ENCODE data around the gene BMPR1B.
"Not testable (repeated sequence)": the region's sequence is repeated elsewhere in the genome, so short reads cannot be mapped to it uniquely, and the experiment has no call there.

BMPR1B gene

DNA sequence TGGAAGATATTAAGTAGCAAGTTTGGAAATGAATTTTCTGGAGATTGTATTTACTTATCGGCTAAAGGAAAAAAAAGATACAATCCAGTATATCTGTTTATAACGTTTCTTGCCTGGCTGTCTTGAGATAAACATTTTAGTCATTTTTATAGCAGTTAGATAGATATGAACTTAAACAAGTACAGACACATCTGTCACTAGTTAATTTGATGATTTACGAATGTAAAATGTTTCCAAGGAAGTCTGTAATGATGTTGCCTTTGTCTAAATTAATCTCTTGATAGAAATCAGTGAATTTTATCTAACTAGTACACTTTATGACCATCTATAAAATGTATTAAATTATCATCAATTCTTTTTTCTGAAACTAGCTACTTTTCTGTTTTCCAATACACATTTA lies 5.7 kb downstream of the BMPR1B start:
- DNase-seq: no peak

DNA sequence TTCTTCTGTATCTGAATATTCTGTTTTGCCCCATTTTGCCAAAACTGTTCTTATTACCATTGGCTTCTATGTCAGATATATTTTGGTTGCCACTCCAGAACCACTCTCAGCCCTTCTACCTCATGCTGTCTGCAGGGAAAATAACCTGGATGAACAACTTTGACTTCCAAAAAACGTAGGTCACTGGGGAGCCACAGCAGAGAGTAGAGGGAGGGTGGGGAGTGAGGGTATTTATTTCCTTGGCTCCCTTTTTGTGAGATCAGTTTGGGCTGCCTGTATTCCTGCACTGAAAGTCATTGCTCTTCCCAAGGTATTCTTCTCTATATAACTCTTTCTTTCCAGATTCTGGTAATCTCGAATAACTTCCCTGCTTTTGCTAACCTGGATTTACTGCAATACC lies 6.3 kb downstream of the BMPR1B start:
- no peak for DNase-seq

DNA sequence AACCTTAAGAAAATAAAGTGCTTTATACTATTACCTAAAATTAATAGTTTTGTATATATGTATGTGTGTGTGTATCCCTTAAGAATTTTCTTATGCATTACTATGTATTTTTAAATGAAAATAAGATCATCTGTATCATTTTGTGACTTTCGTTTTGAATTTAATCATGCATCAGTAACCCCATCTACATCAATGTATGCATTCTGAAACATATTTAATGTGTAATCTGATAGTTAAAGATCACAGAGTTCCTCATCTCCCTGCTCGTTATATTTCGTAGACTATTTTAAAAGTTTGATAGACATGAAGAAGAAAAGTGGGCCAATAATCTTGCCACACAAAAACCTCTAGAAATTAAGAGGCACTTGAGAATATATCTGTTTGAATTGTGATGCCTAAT lies 7.4 kb downstream of the BMPR1B start:
- DNase-seq: no peak

DNA sequence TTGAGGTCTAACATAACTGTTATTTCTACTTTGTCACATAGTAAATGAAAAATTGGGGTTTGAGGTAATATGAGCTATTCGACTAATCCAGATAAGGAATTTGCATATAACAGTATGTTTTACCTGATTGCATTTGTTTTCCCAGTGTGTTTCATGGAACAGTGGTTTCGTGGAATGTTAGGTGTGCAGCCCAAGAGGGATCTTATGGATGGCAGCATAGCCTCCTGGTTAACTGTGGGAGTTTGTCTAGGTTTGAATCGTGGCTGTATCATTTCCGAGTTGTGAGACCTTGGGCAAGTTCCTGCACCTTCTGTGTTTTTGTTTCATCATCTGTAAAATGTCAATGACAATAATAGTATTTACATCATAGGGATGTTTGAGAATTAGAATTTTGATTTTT lies 7.9 kb downstream of the BMPR1B start:
- no peak for DNase-seq

DNA sequence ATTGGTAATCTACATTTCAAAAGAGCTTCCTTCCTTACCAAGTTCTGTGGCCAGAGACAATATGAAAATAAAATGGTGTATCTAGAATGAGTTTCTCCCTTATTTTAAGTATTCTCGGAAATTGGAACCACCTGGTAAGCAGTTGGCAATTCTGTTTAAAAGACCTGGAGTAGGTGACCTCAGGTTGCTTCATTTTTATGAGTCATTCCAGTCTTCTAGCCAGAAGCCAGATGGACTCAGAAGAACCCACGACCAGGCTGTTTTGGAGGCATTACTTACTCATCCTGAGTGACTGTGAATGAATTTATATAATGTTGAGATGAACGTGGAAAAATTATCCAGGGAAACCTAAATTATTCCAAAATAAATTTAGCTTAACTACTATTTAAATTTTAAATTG lies 9.1 kb downstream of the BMPR1B start:
- DNase-seq: no peak

- no peak for DNase-seq
Measured at GRCh38 chr4:94767446-94767845, 9.7 kb downstream of the BMPR1B start.

- DNase-seq: no peak
Measured at GRCh38 chr4:94782707-94783106, 25.0 kb downstream of the BMPR1B start.

DNA sequence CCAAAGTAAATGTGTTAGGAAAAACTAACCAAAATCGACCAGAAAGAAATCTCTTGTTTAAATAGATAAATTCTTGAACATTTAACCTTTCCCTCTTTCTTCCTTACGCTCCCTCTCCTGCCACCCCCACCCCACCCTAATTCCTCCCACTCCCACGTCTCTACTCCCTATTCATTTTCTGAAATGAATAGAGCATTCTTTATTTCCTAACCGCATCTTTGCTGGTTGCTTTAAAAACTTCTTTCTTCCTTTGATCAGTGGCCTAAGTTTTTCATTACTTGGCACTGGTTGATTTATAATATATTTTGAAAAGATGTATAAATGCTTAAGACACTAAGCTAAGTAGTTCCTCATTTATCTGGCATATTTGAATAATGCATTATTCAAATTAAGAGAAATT lies 33.9 kb downstream of the BMPR1B start:
- DNase-seq: no peak

DNA sequence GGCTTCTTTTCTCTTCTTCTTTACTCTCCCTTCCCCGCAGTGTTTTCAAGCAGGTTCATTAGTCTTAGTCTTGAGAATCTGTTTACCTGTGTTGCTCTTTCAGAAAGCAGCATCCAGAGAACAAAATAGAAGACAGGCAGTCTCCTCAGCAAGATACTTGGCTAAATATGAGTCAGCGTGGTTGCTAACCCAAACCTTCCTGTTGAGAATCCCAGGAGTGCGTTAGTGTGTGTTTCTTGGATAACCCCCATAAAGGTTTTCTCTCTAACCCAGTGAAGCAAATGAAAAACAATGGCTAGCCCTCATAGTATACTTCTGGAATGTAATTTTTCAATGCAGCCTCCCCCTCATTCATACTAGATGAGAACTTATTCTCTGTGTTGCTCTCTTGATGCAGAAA lies 41.1 kb downstream of the BMPR1B start:
- DNase-seq: no peak

GRCh38 chr4:94801016-94801415 lies 43.3 kb downstream of the BMPR1B start:
- no peak for DNase-seq

DNA sequence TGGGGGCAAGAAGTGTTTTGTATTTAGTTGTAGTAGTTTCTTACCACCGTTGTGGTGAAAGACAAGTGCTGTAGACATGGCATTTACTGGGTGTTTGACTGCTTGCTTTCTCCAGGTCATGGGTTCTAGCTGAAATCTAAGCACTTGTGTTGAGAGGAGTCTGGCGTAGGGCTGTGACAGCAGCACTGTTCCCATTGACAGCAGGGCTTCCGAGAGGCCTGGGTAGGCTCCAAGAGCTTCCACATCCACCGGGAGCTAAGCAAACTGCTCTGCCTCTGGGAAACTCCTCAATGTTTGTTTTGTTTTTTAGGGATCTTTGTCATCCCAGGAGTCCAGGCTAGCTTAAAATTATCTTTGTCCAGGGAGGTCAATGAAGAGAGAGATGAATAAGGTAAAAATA lies 44.3 kb downstream of the BMPR1B start:
- no peak for DNase-seq

DNA sequence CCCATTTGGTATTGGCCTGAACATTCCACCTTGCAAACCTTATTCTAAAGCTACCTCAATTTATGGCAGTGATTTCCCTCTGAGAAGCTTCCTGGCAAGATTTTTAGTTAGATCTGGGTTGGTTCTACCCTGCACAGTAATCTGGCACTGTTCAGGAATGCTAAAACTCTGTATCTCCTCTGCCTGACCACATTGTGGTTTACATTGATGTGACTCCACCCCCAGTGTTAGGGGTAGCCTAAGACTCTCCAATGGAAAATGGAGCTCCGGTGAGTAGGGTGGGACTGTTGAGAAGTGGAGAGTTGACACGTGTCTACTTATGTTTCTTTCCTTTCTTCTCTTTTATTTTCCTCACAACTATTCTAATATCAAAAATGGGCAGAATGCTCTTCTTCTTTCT lies 45.4 kb downstream of the BMPR1B start:
- DNase-seq: no peak

DNA sequence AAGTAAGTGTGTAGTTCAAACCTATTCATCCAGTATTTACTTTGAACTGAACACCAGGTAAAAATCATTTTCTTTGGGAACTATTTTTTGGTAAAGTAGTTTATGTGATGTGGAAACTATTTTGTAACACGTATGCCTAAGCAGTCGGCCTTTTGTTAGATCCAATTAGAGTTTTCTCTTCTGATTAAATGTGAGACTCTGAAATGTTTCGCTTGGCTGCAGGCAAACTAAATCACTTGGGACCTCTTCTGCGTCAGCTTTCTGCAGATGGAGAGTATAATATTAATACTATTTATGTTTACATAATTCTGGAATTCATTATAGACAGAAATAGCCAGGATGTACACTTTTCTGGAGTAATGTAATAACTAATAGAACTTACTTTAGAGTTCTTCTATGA lies 46.9 kb downstream of the BMPR1B start:
- DNase-seq: no peak

GRCh38 chr4:94806376-94806775 lies 48.6 kb downstream of the BMPR1B start:
- DNase-seq: no peak

GRCh38 chr4:94811643-94812042 lies 53.9 kb downstream of the BMPR1B start:
- DNase-seq: no peak

GRCh38 chr4:94813221-94813620 lies 55.5 kb downstream of the BMPR1B start:
- no peak for DNase-seq

DNA sequence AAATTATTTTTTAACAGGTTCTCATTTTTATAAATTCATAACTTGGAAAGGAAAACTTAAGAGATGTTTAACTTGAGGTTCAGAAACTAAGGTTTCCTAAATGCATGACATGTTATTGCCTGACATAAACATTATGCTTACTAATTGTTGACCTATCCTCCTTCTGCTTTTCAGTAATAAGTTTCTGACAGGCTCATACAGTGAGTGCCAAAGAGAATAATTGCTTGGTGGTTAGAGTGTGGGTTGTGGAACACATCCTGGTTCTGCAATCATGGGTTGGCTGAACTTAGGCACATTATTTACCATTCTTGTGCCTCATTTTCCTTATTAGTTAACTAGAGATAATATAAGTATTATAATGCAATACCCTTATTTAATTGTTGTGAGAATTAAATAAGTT lies 56.5 kb downstream of the BMPR1B start:
- DNase-seq: no peak

DNA sequence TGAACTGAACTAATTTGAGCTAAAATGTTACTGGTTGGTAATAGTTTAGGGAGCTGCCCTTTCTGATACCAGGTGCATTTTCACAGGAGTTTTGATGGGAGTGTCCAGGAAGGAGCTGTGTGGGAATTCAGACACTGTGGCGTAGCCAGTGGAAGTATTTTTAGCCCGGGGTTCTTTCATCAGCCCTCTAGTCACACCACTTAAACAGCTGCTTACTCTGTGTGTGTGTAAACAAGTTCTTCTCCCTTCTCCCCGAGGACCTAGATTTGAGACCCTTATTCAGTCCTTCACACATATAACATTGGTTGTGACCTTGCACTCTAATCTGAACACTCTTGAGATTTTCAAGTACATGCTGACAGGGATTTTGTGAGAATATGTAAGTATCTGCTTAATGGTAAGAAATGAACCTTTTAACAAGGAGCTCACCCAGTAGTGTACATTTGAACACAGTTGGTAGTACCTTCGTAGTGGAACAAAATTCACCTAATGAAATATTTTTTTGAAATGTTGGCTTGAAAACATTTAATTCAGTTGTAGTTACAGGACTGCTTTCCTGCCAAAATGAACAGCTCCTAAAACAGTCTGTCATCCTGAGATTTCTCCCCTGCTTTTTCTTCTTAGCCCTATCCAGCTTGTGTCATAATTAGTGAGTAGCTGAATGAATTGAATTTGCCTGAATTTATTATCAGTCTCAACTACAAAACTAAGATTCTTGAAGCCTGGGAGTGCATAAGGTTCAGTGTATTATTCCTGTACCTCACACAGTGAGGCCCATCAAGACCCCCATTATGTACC lies 61.8 kb downstream of the BMPR1B start:
- no peak for DNase-seq

- no peak for DNase-seq
Measured at GRCh38 chr4:94826206-94826605, 68.5 kb downstream of the BMPR1B start.

DNA sequence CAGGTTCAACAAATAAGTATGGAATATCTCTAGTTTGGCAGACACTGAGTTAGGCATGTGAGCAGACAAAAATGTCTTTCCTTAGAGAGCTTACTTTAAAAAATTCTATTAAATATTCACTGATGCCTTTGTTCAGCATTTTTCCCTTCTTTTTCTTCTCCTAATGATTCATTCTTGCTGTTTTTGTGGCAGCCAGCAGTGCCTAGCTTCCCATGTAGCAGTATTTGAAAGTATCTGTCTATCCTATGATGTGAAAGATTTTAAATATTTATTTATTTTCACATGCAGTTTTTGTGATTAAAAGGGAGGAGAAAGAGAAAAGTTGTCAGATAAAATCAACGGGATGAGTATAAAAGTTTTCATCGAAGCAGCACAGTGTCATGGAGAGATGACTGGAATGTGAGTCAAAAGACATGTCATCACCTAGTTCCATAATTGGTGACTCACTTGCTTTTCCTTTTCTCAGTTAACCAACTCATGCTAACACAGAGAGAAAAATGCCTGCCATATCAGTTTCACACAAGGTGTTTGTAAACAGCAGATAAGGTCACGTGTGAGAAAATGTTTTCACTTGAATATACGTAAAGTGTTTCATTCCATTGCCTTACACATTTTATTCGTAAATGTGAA lies 69.8 kb downstream of the BMPR1B start:
- DNase-seq: no peak

GRCh38 chr4:94828882-94829281 lies 71.1 kb downstream of the BMPR1B start:
- DNase-seq: no peak

DNA sequence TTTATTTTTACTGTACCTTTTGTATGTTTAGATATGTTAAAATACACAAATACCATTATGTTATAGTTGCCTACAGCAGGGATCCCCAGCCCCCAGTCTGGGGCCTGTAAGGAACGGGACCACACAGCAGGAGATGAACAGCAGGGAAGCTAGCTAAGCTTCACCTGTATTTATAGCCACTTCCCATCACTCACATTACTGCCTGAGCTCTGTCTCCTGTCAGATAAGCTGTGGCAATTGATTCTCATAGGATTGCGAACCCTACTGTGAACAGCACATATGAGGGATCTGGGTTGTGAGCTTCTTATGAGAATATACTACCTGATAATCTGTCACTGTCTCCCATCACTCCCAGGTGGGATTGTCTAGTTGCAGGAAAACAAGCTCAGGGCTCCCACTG lies 73.9 kb downstream of the BMPR1B start:
- no peak for DNase-seq

DNA sequence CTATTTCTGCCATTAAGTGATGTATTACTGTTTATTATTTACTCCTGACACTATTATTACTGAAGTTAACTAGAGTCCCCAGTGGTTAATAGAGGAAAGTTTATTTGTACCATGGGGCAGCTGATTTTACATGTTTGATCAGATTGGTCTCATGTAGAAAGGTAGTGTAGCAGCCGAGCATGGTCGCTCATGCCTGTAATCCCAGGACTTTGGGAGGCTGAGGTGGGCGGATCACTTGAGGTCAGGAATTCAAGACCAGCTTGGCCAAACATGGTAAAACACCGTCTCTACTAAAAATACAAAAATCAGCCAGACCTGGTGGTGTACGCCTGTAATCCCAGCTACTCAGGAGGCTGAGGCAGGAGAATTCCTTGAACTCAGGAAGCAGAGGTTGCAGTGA lies 74.6 kb downstream of the BMPR1B start:
- DNase-seq: not testable (repeated sequence)

GRCh38 chr4:94833394-94833793 lies 75.6 kb downstream of the BMPR1B start:
- no peak for DNase-seq

- DNase-seq: no peak
Measured at GRCh38 chr4:94834501-94834900, 76.7 kb downstream of the BMPR1B start.

Data from NCI-H1436 (cell line).